ENCODE data around the gene LILRB3.
A peak's percentile ranks its signal among the peaks of the same experiment; 100 is the strongest.
"Not testable (repeated sequence)": the region's sequence is repeated elsewhere in the genome, so short reads cannot be mapped to it uniquely, and the experiment has no call there.

Gene LILRB3

DNA sequence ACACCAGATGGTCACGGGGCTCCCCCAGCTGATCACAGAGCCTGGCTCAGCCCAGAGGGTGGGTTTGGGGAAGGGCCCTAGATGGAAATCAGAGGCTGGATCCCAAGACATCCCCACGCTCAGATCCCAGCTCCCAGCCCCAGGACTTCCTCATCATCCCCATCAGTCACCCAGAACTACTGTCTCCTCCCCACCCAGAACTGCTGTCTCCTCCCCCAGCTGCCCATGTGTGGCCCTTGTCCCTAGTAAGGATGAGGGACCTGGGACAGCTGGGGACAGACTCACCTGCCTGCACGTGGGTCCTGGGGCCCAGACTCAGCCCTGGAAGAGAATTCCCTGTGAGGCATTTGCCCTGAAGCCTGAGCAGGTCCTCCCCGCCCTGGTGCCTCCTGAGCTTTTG lies 19.4 kb upstream of the LILRB3 start:
- DNase-seq (ENCODE audit: low spot score): not testable (repeated sequence)

- not testable (repeated sequence) for DNase-seq (ENCODE audit: low spot score)
These were observed 17.8 kb upstream of the LILRB3 start for GRCh38 chr19:54240372-54241336.

GRCh38 chr19:54239491-54240371 lies 16.9 kb upstream of the LILRB3 start:
- DNase-seq (ENCODE audit: low spot score): not testable (repeated sequence)

- no peak for DNase-seq (ENCODE audit: low spot score)
These were observed 11.1 kb upstream of the LILRB3 start for GRCh38 chr19:54233941-54234340.

- DNase-seq (ENCODE audit: low spot score): peak; percentile 94
These were observed 8.5 kb upstream of the LILRB3 start for GRCh38 chr19:54231077-54231931.

DNA sequence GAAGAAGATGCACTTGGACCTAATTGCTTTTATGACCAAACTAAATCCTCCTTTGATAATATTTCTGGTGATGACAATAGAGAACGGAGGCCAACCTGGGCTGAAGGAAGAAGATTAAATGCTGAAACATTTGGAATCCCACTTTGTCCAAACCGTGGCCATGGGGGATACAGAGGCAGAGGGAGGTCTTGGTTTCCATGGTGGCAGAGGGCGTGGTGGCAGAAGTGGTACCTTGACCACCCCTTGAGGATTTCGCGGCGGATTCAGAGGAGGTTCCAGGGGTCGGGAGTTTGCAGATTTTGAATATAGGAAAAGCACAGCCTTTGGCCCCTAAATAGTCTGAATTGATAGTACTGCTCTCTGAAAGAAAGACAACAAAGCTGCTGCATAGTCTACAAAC lies 7.2 kb upstream of the LILRB3 start:
- no peak for DNase-seq (ENCODE audit: low spot score)

GRCh38 chr19:54229146-54229545 lies 6.3 kb upstream of the LILRB3 start:
- no peak for DNase-seq (ENCODE audit: low spot score)

- not testable (repeated sequence) for DNase-seq (ENCODE audit: low spot score)
These were observed 1.8 kb upstream of the LILRB3 start for GRCh38 chr19:54224619-54225018.

DNA sequence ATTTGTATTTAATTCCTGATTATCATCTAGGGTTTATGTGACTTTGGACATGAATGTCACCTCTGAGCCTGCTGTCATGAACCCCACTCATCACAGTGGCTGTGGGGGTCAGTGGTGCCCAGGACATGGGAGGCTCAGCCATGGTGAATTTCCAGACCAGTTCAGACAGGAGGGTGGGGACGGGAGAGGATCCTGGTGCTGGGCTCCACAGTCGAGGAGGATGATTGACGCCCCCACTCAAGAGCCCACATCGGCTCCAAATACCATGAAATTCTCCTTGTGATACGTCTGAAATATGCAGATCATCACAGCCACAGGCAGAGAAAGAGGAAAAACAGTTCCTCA lies 1.1 kb upstream of the LILRB3 start:
- DNase-seq (ENCODE audit: low spot score): not testable (repeated sequence)

DNA sequence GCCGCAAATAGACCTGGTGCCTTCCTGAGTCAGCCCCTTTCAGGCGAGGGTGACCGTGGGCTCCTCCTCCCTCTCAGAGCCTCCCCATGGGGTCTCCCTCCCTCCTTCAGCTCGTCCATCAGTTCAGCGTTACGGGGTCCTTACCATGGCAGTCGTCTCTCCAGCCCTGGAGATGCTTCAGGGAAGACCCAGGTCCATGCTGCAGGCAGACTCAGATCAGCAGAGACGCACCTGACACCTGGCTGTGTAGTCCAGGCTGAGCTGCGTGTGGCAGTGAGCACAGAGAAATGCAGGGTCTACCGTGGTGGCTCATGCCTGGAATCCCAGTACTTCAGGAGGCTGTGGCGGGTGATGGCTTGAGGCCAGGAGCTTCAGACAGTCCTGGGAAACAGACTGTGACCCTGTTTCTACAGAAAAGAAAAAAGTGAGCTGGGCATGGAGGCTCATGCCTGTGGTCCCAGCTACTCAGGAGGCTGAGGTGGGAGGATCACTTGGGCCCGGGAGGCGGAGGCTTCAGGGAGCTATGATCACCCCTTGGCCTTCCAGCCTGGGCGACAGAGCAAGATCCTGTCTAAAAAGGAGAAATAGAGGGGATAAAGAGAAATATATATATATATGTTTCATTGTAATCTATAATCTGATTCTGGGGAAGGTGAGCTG lies 600 bp upstream of the LILRB3 start:
- not testable (repeated sequence) for DNase-seq (ENCODE audit: low spot score)

- DNase-seq (ENCODE audit: low spot score): not testable (repeated sequence)
These were observed 860 bp downstream of the LILRB3 start for GRCh38 chr19:54221947-54222346.

DNA sequence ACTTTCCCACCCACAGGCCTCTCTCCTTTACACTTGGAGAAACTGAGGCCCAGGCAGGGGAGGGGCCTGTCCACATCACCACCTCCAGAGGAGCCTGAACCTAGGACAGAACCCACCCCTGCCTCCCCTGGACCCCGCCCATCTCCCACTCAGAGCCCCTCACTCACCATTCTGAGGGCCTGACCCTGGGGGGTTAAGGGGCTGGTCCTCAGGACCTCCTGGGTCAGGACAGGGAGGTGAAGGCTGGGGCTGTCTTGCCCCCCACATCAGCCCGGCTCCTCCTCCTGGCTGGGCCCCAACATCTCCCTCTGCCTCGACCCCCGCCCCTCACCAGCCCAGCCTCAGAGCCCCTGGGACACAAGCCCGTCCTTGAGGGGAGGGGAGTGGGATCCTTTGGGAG lies 3.1 kb downstream of the LILRB3 start:
- not testable (repeated sequence) for DNase-seq (ENCODE audit: low spot score)

DNA sequence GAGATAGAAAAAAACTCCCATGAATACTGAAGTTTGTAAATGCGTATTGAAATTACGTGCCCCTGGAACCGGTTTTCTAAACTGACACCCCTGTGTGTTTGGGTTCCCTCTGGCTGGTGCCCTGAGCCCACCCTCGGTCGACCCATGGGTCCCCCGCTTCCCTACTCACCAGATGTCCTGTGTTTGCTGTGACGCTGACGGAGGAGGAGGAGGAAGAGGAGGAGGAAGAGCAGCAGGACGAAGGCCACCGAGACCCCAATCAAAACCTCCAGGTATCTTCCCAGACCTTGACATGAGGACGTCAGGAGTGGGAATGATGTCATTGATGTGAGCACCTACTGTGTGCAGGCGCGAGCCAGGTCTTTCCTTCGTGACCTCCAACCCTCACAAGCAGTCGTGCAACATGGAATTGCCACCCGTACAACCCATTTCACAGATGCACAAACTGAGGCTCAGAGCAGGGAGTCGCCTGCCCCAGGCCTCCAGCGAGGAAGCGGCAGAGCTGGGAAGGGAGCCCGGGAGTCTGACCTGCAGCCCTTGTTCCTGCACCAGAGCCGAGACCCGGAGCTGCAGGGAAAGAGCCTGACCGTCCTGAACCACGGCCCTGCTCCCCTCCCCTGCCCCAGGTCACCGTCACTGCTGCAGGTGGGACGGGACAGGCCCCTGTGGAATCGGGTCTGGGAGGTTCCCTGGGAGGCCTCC lies 3.7 kb downstream of the LILRB3 start:
- no peak for DNase-seq (ENCODE audit: low spot score)

DNA sequence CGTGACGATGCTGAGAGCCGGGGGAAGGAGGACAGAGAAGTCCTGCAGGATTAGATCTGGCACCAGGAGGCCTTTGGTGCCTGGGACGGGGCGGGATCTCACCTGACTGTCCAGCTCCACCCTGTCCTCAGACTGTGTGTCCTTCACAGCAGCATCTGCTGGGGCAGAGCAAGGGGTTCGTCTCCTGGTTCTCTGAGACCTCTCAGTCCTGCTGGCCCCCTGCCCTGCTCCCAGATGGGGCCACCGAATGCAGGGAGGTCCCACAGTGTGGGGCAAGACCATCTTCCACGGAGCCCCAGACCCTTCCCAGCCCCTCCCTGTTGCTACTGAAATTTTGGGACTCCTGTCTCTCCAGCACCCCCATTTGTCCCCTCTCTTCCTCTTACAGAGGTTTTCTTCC lies 4.5 kb downstream of the LILRB3 start:
- DNase-seq (ENCODE audit: low spot score): no peak

- not testable (repeated sequence) for DNase-seq (ENCODE audit: low spot score)
These were observed 5.1 kb downstream of the LILRB3 start for GRCh38 chr19:54217517-54218247.

DNA sequence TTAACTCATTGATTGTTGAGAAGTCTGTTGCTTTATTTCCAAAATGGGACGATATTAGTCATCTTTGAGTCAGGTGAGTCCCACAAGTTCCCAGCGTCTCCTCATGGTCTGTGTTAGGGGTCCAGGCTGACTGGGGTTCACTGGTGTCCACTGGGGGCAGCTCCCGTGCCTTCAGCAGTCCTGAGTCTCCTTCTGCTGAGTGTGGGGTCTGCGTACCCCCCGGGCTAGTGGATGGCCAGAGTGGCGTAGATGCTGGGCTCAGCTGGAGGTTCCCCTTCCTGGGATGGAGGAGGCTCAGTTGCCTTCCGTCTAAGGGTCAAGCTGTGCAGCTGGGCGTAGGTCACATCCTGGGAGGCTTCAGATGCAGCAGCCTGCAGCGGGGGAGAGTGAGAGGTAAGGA lies 5.9 kb downstream of the LILRB3 start:
- DNase-seq (ENCODE audit: low spot score): no peak

DNA sequence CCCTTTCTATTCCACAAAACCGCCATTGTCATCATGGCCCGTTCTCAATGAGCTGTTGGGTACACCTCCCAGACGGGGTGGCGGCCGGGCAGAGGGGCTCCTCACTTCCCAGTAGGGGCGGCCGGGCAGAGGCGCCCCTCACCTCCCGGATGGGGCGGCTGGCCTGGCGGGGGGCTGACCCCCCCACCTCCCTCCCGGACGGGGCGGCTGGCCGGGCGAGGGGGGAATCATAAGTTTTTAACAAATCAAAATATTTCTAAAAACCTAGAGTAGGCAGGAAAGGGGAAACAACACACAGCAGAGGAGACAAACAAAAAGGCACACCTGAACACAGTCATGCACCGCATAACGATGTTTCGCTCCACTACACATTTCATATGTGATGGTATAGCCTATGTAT lies 8.1 kb downstream of the LILRB3 start:
- DNase-seq (ENCODE audit: low spot score): not testable (repeated sequence)

DNA sequence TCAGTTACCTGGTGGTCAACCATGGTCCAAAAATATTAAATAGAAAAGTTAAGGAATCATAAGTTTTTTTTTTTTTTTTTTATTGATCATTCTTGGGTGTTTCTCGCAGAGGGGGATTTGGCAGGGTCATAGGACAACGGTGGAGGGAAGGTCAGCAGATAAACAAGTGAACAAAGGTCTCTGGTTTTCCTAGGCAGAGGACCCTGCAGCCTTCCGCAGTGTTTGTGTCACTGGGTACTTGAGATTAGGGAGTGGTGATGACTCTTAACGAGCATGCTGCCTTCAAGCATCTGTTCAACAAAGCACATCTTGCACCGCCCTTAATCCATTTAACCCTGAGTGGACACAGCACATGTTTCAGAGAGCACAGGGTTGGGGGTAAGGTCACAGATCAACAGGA lies 8.6 kb downstream of the LILRB3 start:
- not testable (repeated sequence) for DNase-seq (ENCODE audit: low spot score)

DNA sequence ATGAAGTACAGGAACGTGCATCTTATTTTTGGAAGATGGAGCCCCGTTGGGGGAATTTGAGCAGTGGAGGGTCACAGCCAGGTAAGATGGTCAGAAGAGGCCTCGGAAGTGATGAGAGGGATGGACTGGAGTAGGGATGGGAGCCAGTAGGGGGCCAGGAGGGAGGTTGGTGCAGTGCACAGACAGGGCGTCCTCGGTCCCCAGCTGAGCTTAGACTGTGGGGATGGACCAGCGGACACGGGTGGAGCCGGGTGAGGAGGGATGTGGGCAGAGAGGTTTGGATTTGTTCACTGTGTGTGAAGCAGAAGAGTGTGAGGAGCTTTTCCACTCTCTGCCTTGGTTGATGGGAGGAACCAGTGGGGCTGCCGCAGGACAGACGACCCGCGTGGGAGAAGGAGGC lies 11.6 kb downstream of the LILRB3 start:
- no peak for DNase-seq (ENCODE audit: low spot score)

Data from ecto neural progenitor cell (in vitro differentiated cells).